IPS-11a (cell line): ENCODE data around the gene SEPTIN7.

Source experiments
- H3K4me3 ChIP-seq: one replicate; pipeline ENCODE4 v1.5.1; 2013; ENCODE audit warnings: low read depth, low read length, control low read depth

The SEPTIN7 gene

DNA sequence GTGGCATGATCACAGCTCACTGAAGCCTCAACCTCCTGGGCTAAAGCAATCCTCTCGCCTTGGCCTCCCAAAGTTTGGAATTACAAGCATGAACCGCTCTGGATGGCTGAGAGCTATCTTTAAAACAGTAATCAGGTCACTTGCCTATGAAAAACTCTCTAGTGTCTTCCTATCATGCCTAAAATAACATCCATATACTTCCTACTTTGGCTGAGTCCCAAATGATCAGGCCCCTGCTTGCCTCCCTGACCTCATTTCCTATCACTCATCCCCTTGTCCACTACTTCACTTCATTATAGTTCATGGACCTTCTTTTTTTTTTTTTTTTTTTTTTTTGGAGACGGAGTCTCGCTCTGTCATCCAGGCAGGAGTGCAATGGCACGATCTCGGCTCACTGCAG, 28.0 kb downstream of the SEPTIN7 start:
- H3K4me3 ChIP-seq: no peak overlapping the region

DNA sequence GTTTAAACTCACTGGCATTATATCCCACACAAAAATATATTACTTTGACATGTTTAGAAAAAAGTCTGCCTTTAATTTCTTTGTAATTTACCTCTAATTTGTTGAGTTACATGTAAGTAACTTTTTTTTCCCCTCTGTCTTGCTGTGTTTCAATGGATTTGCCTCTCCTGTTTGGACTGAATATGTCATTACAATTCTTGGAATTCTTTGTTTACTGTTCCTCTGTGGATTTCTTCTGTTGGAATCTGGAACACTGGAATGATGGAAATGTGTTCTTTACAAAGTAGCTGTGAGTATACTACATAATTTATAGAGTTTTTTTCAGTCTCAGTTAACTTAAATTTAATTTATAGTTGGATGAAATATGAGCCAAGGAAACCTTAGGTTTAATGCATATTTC, 30.4 kb downstream of the SEPTIN7 start:
- H3K4me3 ChIP-seq: no peak overlapping the region

DNA sequence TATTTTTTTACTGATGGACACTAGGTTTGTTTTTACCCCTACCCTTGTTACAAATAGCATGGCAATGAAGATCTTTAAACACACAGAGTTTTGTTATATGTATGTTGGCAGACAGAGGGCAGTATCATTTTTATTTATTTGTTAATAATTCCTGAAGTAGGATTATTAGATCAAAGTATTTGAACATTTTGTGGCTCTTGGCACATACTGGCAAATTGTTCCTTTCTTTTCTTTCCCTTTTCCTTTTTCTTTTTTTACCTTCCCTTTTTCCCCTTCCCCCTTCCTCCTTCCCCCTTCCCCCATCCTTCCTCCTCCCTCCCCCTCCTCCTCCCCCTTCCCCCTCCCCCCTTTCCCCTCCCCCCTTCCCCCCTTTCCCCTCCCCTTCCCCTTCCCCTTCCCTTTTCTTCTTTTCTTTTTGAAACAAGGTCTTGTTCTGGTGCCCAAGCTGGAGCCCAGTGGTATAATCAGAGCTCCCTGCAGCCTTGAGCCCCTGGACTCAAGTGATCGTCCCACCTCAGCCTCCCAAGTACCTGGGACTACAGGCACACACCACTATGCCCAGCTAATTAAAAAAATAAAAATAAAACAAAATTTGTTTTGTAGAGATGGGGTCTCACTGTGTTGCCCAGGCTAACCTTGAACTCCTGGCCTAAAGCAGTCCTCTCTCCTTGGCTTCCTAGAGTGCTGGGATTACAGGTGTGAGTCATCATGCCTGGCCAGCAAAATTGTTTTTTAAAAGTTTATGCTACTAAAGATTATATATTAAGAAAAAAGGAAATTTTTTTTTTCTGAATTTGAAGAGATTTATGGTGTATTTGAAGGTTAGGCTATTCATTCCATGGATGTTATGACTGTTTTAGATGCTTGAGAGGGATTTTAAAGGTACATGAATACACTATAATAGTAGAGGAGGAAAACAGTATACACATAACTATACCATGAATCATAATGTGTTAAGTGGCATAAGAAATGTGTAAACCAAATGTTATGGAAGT, 39.3 kb downstream of the SEPTIN7 start:
- no peak overlapping the region for H3K4me3 ChIP-seq

DNA sequence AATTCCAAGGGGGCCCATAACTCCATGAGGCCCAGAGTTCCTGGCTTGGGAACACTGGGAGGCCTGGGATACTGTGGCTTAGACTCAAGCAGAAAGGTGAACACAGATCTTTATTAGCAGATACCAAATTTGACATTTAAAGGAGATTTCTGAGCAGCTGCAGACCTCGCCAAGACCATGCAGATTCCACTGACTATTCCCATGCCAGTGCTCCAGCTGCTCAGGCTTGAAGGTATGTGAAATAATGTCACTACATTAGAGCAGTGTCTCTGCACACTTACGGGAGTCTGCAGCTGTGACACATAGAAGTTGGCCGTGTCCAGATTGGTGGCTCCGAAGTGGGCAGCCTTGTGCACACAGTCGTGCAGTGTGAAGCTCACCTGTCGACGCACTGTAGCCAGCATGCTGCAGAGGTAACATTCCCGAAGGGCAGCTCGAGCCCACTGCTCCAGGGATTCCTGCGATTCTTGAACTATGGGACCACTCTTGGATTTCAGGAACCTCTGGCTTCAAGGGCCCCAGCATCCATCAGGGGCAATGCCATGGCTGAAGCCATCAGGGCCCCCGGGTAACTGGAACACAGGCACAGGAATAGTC, 46.1 kb downstream of the SEPTIN7 start:
- H3K4me3 ChIP-seq: no peak overlapping the region

GRCh38 chr7:35848725-35849124, 47.9 kb downstream of the SEPTIN7 start:
- H3K4me3 ChIP-seq: no peak overlapping the region

GRCh38 chr7:35849158-35849831, 48.4 kb downstream of the SEPTIN7 start:
- H3K4me3 ChIP-seq: no peak overlapping the region

DNA sequence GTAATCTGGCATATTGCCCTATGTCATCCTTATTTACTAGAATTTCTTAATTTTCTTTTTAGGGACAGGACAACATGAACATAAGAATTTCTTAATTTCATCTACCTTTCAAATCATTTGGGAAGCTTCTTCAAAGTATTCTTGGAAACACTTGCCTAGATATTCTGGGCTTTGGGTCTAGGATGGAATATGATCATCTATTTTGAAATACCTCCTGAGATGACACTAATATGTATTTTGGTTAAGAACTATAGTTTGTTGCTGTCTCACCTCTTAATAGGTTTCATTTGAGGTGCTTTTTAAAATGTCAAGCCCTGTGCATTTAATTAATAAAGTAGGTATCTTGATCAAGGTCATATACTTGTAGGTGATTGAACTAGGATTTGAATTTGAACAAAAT, 49.1 kb downstream of the SEPTIN7 start:
- H3K4me3 ChIP-seq: no peak overlapping the region
